Fibroblast of villous mesenchyme (primary cell): Measurements from ENCODE around the gene GABRA6. TPM values are rescaled to one million over a fixed set of nuclear protein-coding genes. Genes with fewer than 3 reads are reported as not detected.

Experiments
- DNase-seq: peaks from one replicate; pipeline ENCODE4 v3.0.0-alpha.2; 2010; ENCODE audit warnings: low read depth
- H3K4me3 ChIP-seq: 2 replicates; pipeline ENCODE4 v1.5.1; 2011; ENCODE audit warnings: low read depth, mild to moderate bottlenecking, low read length
- CTCF ChIP-seq: IDR thresholded peaks from 2 replicates; pipeline ENCODE4 v1.5.1; 2012; ENCODE audit warnings: low read depth, mild to moderate bottlenecking, low read length; ENCODE audit not compliant: insufficient read depth
- total RNA-seq: library from RNA; depleted of rRNA; stranded (reverse); fragments of >200 nt; gene quantifications from 2 replicates; pipeline ENCODE4 v1.2.3, GENCODE V29; 2012

GABRA6 gene
- total RNA-seq, 1 donor = not detected

GRCh38 chr5:161740433-161740832 is 54.9 kb downstream of the GABRA6 start:
- no peak for TF ChIP-seq CTCF
- DNase-seq = no peak
- H3K4me3 ChIP-seq = no peak overlapping the region

GRCh38 chr5:161744276-161744675 is 58.8 kb downstream of the GABRA6 start:
- H3K4me3 ChIP-seq = no peak overlapping the region
- TF ChIP-seq CTCF = no peak
- DNase-seq = no peak

- no peak for TF ChIP-seq CTCF
- no peak overlapping the region for H3K4me3 ChIP-seq
- no peak for DNase-seq
Observed at GRCh38 chr5:161745392-161745791, 59.9 kb downstream of the GABRA6 start.

- no peak for TF ChIP-seq CTCF
- DNase-seq = no peak
- H3K4me3 ChIP-seq = no peak overlapping the region
Observed at GRCh38 chr5:161751265-161751664, 65.7 kb downstream of the GABRA6 start.

Other genes with a start within 250 kb of the GABRA6 start
- gene GABRB2, start 139.0 kb upstream of the GABRA6 start, total RNA-seq = under 0.01 TPM in 1 of 2 replicates, not detected in the other
- gene GABRA1, start 162.4 kb downstream of the GABRA6 start, total RNA-seq = not detected in 2 replicates